Measurements from ENCODE around the gene HSF4.
A peak's percentile ranks its signal among the peaks of the same experiment; 100 is the strongest.

The HSF4 gene

DNA sequence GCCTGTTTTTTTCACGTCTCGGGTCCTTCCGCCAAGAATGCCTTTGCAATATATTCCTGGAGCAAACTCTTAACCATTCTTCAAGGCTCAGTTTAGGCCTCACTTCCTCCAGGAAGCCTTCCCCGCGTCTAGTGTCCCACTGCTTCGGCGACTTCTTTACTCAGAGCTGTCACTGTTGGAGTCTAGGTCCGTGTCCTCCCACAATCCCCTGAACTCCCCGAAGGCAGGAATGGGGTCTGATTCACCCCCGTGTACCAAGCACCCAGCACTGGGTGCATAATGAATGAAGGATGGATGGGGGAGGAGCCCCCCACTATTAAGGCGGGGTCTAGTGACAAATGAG lies 18.7 kb downstream of the HSF4 start:
- TF ChIP-seq TAF1 (IDR thresholded peaks at IDR 0.05; ENCODE audit: low read depth, low read length), result no peak
- 0 out of 2 replicates have a peak, but pooled peaks have one; percentile 3 for TF ChIP-seq SPI1 (IDR thresholded peaks at IDR 0.05; ENCODE audit: low read depth, low read length)
- DNase-seq (ENCODE audit: insufficient read length, low spot score) (no peak), FAIRE-seq (no peak)

DNA sequence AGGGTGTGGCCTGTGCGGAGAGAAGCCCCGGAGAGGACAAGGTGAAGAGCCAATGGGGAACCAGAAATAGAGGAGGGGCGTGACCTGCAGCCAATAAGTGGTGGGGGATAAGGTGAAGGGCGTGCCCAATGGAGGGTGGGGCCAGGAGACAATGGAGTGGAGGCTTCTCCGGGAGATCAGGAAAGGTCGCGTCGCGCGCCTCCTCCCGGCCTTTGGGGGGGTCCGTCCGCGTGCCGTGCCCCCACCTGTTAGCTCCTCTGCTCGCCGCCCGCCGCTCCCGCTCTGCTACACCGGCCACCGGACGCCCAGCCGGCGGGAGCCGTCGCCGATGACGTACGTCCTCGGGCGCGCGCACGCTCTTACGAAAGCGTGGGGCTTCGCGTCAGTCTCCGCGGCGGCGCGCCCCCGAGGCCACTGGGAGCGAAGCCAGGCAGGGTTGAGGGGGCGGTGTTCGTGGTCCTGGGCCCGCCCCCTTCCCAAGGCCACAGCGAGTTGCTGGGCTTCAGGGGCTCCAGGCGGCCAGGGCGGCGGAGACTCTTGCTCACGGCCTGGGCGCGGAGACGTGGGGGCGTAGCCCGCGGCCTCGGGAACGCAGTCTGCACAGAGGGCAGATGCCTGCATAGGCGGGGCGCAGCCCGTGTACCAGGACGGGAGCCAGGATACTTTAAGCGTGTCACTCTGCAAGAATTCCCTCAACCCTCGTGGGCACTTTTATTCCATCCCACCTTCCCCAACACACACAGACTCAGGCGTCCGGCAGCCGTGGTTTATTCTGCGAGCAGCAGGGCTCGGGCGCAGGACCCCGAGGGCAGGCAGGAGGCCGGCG lies 19.3 kb downstream of the HSF4 start, which contains the start of gene MATCAP1:
MATCAP1 (minus strand) TSS at position 337 of the 826 bp plus-strand sequence. CDS start 3,353 bp downstream, outside the sequence.
- TF ChIP-seq POU2F2 (IDR thresholded peaks at IDR 0.05; ENCODE audit: low read depth, low read length) (no peak), POLR2A (IDR thresholded peaks at IDR 0.05; ENCODE audit: low read depth, low read length) (no peak), TAF1 (IDR thresholded peaks at IDR 0.05; ENCODE audit: low read depth, low read length) (no peak), SPI1 (IDR thresholded peaks at IDR 0.05; ENCODE audit: low read depth, low read length) (no peak), PAX5 (IDR thresholded peaks at IDR 0.05; ENCODE audit: insufficient read depth, low read length, severe bottlenecking) (no peak), POLR2AphosphoS5 (IDR thresholded peaks at IDR 0.05; ENCODE audit: low read depth, low read length) (no peak)
- peak; percentile 99 for DNase-seq (ENCODE audit: insufficient read length, low spot score)
- FAIRE-seq, result peak; percentile 99

DNA sequence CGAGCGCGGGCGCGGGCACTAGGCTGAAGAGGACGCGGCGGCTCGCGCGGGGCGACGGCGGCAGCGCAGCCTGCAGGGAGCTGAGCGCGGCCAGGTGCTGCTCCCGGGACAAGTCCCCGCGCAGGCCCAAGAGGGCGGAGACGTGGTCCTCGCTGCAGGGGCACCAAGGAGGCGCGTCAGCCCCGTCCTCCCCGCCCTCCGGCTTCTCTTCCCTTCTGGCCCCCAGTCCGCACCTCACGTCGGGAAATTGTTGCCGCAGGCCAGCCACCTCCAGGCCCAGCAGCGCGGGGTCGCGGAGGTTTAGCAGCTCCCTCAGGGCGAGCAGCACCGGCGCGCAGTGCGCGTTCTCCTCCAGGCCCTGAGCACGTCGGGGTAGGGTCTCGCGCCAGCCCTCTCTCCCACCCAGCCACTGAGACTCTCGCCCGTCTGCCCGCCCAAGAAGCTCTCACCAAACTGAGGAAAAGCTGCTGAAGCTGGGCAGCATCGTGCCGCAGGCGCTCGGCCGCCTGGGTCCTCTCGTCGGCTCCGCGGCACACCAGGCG lies 20.0 kb downstream of the HSF4 start:
- FAIRE-seq, result no peak
- DNase-seq (ENCODE audit: insufficient read length, low spot score), result no peak
- no peak for TF ChIP-seq SPI1 (IDR thresholded peaks at IDR 0.05; ENCODE audit: low read depth, low read length)
- TF ChIP-seq POLR2AphosphoS5 (IDR thresholded peaks at IDR 0.05; ENCODE audit: low read depth, low read length), result no peak
- TF ChIP-seq TAF1 (IDR thresholded peaks at IDR 0.05; ENCODE audit: low read depth, low read length), result no peak
- no peak for TF ChIP-seq POLR2A (IDR thresholded peaks at IDR 0.05; ENCODE audit: low read depth, low read length)
- no peak for TF ChIP-seq PAX5 (IDR thresholded peaks at IDR 0.05; ENCODE audit: insufficient read depth, low read length, severe bottlenecking)
- no peak for TF ChIP-seq POU2F2 (IDR thresholded peaks at IDR 0.05; ENCODE audit: low read depth, low read length)

DNA sequence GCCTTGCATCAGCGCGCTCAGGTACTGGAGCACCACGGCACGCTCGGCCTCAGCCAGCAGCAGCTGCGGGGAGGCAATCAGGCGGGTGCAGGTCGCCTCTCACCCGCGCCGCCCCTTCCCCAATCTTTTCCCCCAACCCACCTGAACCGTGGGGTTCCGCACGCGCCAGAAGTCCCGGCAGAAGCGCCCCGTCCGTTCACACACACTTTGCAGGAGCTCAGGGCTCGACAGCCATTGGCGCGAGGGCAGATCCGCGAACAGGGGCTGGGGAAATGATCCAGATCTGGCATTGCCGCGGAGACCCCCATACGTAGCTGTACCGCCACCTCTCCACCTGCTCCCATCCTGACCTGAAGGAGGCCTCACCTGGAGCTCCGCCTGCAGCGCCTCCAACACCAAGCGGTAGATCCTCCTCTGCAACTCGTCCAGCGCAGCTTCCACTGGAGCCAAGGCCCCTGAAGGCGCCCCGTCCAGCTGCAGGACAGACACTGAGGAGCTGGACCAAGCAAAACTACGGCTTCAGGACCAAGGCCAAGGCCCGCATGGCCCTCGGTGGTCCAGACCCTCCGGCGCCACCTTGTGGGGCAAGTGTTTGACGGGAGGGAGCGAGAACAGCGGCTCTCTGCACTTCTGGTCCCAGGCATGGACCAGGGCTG lies 20.6 kb downstream of the HSF4 start:
- no peak for DNase-seq (ENCODE audit: insufficient read length, low spot score)
- TF ChIP-seq PAX5 (IDR thresholded peaks at IDR 0.05; ENCODE audit: insufficient read depth, low read length, severe bottlenecking) (peak; percentile 73), SPI1 (IDR thresholded peaks at IDR 0.05; ENCODE audit: low read depth, low read length) (no peak), POLR2A (IDR thresholded peaks at IDR 0.05; ENCODE audit: low read depth, low read length) (no peak)
- peak; percentile 87 for FAIRE-seq

DNA sequence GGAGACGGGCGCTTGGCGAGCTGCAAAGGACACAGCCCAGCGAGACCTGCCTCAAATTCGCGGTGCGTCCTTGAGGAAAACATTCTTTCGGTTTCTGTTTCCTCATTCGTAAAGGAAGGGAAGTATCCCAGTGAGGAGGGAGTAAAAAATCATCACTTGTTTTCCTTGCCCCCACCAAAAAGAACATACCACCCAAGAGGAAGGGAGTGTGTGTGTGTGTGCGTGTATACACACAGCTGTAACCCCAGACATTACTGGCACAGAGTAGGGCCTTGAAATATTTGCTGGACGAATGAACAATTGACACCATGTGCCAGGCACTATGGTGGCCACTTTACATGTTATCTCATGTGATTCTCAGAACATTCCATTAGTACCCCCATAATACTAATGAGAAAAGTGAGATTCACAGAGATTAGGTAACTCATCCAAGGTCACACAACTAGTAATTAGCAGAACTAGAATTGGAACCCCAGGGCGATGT lies 21.1 kb downstream of the HSF4 start:
- no peak for TF ChIP-seq POU2F2 (IDR thresholded peaks at IDR 0.05; ENCODE audit: low read depth, low read length)
- no peak for TF ChIP-seq TAF1 (IDR thresholded peaks at IDR 0.05; ENCODE audit: low read depth, low read length)
- no peak for TF ChIP-seq SPI1 (IDR thresholded peaks at IDR 0.05; ENCODE audit: low read depth, low read length)
- FAIRE-seq, result no peak

DNA sequence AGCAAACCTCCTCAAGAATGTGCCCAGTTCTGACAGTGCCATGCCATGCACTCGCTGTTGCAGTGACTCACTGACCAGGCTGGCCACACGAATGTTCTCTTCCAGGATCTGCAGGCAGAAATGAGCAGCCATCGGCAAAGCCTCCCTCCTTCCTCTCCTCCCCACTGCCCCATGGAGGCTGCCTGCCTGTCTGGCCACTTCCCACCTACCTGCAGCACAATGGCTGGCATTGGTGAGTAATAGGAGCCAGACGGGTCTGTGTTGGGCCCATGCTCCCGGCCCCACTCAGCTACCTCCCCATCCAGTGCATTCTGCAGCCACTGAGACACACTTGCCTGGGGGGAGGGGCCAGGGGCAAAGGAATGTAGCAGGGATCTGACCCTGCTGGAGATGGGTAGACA lies 22.0 kb downstream of the HSF4 start:
- DNase-seq (ENCODE audit: insufficient read length, low spot score) (no peak), FAIRE-seq (no peak)

More for the DNA sequence above, 21.1 kb downstream of the HSF4 start:
- no peak for DNase-seq (ENCODE audit: insufficient read length, low spot score)

DNA sequence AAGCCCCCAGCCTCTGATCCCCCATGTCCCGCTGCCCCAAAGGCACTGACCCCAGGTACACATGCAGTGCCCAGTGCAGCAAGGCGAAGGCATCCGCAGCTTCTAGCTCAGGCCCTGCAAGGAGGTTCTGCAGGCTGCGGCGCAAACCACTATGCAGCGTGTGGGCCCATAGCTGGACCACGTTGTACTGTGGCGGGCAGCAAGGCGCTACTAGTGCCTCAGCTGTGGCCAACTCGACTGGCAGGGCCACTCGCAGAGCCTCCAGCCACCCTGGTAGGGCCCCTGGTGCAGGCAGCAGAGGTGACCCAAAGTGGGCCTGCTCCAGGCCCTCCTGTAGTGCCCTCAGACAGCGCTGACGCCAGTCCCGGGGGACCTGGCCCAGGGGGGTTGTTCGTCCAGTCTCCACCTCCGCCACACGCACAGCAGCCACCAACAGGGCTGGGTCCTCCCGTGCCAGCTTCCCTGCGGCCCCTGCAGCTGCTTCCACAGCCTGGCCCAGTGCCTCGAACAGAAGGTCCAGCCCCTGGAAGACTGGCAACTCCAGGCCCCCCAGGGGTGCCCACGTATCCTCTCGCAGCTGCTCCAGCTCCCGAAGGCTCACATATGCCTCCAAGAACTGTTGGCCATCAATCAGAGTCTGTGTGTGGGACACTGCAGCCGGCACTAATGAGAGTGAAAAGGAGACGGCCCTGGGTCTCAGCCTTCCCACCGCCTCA lies 22.8 kb downstream of the HSF4 start:
- no peak for TF ChIP-seq POLR2A (IDR thresholded peaks at IDR 0.05; ENCODE audit: low read depth, low read length)
- no peak for TF ChIP-seq PAX5 (IDR thresholded peaks at IDR 0.05; ENCODE audit: insufficient read depth, low read length, severe bottlenecking)
- DNase-seq (ENCODE audit: insufficient read length, low spot score) (no peak), FAIRE-seq (no peak)

More for the DNA sequence above, 22.0 kb downstream of the HSF4 start:
- TF ChIP-seq PAX5 (IDR thresholded peaks at IDR 0.05; ENCODE audit: insufficient read depth, low read length, severe bottlenecking) (no peak), POU2F2 (IDR thresholded peaks at IDR 0.05; ENCODE audit: low read depth, low read length) (no peak), POLR2AphosphoS5 (IDR thresholded peaks at IDR 0.05; ENCODE audit: low read depth, low read length) (no peak), POLR2A (IDR thresholded peaks at IDR 0.05; ENCODE audit: low read depth, low read length) (no peak)

DNA sequence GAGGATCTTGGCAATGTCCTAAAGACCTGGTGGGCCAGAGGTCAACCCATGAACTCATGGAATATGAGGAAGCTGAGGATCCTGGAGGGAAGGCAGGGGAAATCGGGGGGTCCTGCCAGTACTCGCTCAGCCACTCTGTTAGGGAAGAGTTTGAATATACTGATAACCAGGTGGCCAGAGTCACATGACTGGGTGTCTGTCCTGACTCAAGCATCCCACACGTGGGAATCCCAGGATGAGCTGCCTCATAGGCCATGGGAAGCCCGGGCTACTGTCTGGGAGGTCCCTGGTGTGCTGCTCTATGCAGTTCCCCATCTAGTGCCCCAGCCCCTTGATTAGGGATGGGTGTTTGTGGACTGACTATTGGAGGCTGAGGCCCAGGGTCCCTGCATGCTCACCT lies 23.8 kb downstream of the HSF4 start:
- TF ChIP-seq TAF1 (IDR thresholded peaks at IDR 0.05; ENCODE audit: low read depth, low read length) (no peak), SPI1 (IDR thresholded peaks at IDR 0.05; ENCODE audit: low read depth, low read length) (no peak), PAX5 (IDR thresholded peaks at IDR 0.05; ENCODE audit: insufficient read depth, low read length, severe bottlenecking) (no peak), POLR2AphosphoS5 (IDR thresholded peaks at IDR 0.05; ENCODE audit: low read depth, low read length) (no peak), POLR2A (IDR thresholded peaks at IDR 0.05; ENCODE audit: low read depth, low read length) (no peak), POU2F2 (IDR thresholded peaks at IDR 0.05; ENCODE audit: low read depth, low read length) (no peak)
- no peak for DNase-seq (ENCODE audit: insufficient read length, low spot score)
- FAIRE-seq, result no peak

DNA sequence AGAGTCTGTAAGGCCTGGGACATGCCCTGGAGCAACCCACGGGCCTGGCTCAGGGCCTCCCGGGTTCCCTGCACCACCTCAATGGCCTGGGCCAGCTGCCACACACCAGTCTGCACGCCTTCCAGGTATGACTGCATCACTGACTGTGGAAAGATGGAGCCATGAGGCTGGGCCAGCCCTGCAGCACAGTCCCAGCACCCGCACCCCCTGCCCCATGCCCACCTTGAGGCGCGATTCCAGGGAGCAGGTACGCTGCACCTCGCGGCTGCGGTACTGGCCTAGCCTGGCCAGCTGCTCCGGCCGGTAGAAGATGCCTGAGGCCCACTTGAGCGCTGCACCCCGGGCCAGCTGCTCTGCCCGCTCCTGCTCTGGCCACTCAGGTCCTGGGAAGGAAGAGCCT lies 24.3 kb downstream of the HSF4 start:
- TF ChIP-seq TAF1 (IDR thresholded peaks at IDR 0.05; ENCODE audit: low read depth, low read length) (no peak), SPI1 (IDR thresholded peaks at IDR 0.05; ENCODE audit: low read depth, low read length) (no peak), PAX5 (IDR thresholded peaks at IDR 0.05; ENCODE audit: insufficient read depth, low read length, severe bottlenecking) (no peak), POU2F2 (IDR thresholded peaks at IDR 0.05; ENCODE audit: low read depth, low read length) (no peak), POLR2A (IDR thresholded peaks at IDR 0.05; ENCODE audit: low read depth, low read length) (no peak), POLR2AphosphoS5 (IDR thresholded peaks at IDR 0.05; ENCODE audit: low read depth, low read length) (no peak)
- FAIRE-seq (no peak), DNase-seq (ENCODE audit: insufficient read length, low spot score) (no peak)
